UCSD-AML1 (cell line): ENCODE results near the gene RRBP1.

Experiments used
- DNase-seq: peaks from one replicate; lab custom pipeline; 2025; ENCODE audit not compliant: unreplicated experiment; lab: John Stamatoyannopoulos, UW

RRBP1 gene

GRCh38 chr20:17650301-17651128, 31.5 kb downstream of the RRBP1 start:
- no peak for DNase-seq

- DNase-seq = no peak
Measured at GRCh38 chr20:17648791-17649730, 33.0 kb downstream of the RRBP1 start.

- no peak for DNase-seq
Measured at GRCh38 chr20:17648315-17648646, 33.8 kb downstream of the RRBP1 start.

GRCh38 chr20:17647391-17648314, 34.4 kb downstream of the RRBP1 start:
- DNase-seq = no peak

GRCh38 chr20:17646961-17647301, 35.1 kb downstream of the RRBP1 start:
- no peak for DNase-seq

GRCh38 chr20:17646209-17646960, 35.7 kb downstream of the RRBP1 start:
- DNase-seq = no peak

GRCh38 chr20:17645546-17646208, 36.4 kb downstream of the RRBP1 start:
- no peak for DNase-seq

- no peak for DNase-seq
Measured at GRCh38 chr20:17645010-17645409, 37.0 kb downstream of the RRBP1 start.

GRCh38 chr20:17644451-17644850, 37.6 kb downstream of the RRBP1 start:
- DNase-seq = no peak

GRCh38 chr20:17643531-17644188, 38.4 kb downstream of the RRBP1 start:
- DNase-seq = no peak

- DNase-seq = no peak
Measured at GRCh38 chr20:17642404-17643269, 39.4 kb downstream of the RRBP1 start.

- DNase-seq = no peak
Measured at GRCh38 chr20:17641993-17642392, 40.0 kb downstream of the RRBP1 start.

- no peak for DNase-seq
Measured at GRCh38 chr20:17641520-17641964, 40.5 kb downstream of the RRBP1 start.

- no peak for DNase-seq
Measured at GRCh38 chr20:17640875-17641378, 41.1 kb downstream of the RRBP1 start.

GRCh38 chr20:17640146-17640874, 41.7 kb downstream of the RRBP1 start:
- DNase-seq = no peak

- DNase-seq = no peak
Measured at GRCh38 chr20:17638835-17639407, 43.1 kb downstream of the RRBP1 start.

GRCh38 chr20:17637985-17638640, 43.9 kb downstream of the RRBP1 start:
- no peak for DNase-seq
